ENCODE results near the gene NUP62.

NUP62 gene

GRCh38 chr19:49937750-49938381 lies 8.6 kb upstream of the NUP62 start:
- Histone ChIP-seq H3K4me2 (ENCODE audit: insufficient read depth, low read length) (peak overlapping the region; percentile 42; the same call in 1 of the 2 replicates), H2AFZ (ENCODE audit: low read depth, low read length) (peak overlapping the region; percentile 52; the same call in 1 of the 2 replicates), H4K20me1 (ENCODE audit: insufficient read depth, low read length) (peaks cover 14% of the 10 kb centered on the region; the same call in 1 of the 2 replicates), H3K36me3 (ENCODE audit: insufficient read depth, low read length) (peaks cover 8% of the 10 kb centered on the region), H3K79me2 (ENCODE audit: insufficient read depth, low read length) (peaks cover 9% of the 10 kb centered on the region; the same call in 1 of the 2 replicates), H3K4me3 (ENCODE audit: low read depth in 1 of 2, low read length in 2 of 2) (no peak overlapping the region), H3K27me3 (ENCODE audit: insufficient read depth, low read length, poor library complexity) (no peaks in the 10 kb centered on the region), H3K27ac (ENCODE audit: low read length) (no peak overlapping the region), H3K9ac (ENCODE audit: low read depth, low read length) (no peak overlapping the region), H3K4me1 (ENCODE audit: insufficient read depth, low read length) (peaks cover 8% of the 10 kb centered on the region; the same call in 1 of the 2 replicates), H3K9me3 (ENCODE audit: insufficient read depth, low read length, severe bottlenecking) (no peaks in the 10 kb centered on the region)
- no peak for TF ChIP-seq EZH2 (IDR thresholded peaks at IDR 0.05; ENCODE audit: borderline replicate concordance, low read depth, low read length, severe bottlenecking)
- TF ChIP-seq, protein P1, sequence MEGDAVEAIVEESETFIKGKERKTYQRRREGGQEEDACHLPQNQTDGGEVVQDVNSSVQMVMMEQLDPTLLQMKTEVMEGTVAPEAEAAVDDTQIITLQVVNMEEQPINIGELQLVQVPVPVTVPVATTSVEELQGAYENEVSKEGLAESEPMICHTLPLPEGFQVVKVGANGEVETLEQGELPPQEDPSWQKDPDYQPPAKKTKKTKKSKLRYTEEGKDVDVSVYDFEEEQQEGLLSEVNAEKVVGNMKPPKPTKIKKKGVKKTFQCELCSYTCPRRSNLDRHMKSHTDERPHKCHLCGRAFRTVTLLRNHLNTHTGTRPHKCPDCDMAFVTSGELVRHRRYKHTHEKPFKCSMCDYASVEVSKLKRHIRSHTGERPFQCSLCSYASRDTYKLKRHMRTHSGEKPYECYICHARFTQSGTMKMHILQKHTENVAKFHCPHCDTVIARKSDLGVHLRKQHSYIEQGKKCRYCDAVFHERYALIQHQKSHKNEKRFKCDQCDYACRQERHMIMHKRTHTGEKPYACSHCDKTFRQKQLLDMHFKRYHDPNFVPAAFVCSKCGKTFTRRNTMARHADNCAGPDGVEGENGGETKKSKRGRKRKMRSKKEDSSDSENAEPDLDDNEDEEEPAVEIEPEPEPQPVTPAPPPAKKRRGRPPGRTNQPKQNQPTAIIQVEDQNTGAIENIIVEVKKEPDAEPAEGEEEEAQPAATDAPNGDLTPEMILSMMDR (IDR thresholded peaks at IDR 0.05; ENCODE audit: borderline replicate concordance, extremely low read depth, low read length, poor library complexity, severe bottlenecking): peak; percentile 95
- peak; percentile 57 for ATAC-seq (ENCODE audit: insufficient read depth, low read depth)
- DNase-seq: peak; percentile 71

DNA sequence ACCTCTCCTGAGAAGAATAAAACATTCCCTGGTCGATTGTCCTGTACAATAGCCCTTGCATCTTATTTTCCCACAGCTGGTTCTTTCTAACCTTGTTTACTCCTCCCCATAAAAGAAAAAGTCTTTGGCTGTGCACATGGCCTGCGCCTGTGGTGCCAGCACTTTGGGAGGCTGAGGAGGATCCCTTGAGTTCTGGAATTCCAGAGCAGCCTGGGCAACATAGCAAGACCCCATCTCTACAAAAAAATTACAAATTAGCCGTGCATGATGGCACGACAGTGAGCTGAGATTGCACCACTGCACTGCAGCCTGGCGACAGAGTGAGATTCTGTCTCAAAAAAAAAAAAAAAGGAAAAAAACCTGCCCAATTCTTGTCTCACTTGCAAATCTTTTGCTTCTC lies 7.2 kb upstream of the NUP62 start:
- DNase-seq: no peak
- Histone ChIP-seq H2AFZ (ENCODE audit: low read depth, low read length) (no peak overlapping the region), H3K27me3 (ENCODE audit: insufficient read depth, low read length, poor library complexity) (no peaks in the 10 kb centered on the region), H3K4me2 (ENCODE audit: insufficient read depth, low read length) (no peak overlapping the region), H3K27ac (ENCODE audit: low read length) (no peak overlapping the region), H3K79me2 (ENCODE audit: insufficient read depth, low read length) (peaks cover 20% of the 10 kb centered on the region), H3K36me3 (ENCODE audit: insufficient read depth, low read length) (peaks cover 19% of the 10 kb centered on the region), H3K9me3 (ENCODE audit: insufficient read depth, low read length, severe bottlenecking) (no peaks in the 10 kb centered on the region), H3K4me3 (ENCODE audit: low read depth in 1 of 2, low read length in 2 of 2) (no peak overlapping the region), H3K4me1 (ENCODE audit: insufficient read depth, low read length) (peaks cover 17% of the 10 kb centered on the region; the same call in 1 of the 2 replicates), H3K9ac (ENCODE audit: low read depth, low read length) (no peak overlapping the region), H4K20me1 (ENCODE audit: insufficient read depth, low read length) (peaks cover 25% of the 10 kb centered on the region; the same call in 1 of the 2 replicates)
- no peak for TF ChIP-seq EZH2 (IDR thresholded peaks at IDR 0.05; ENCODE audit: borderline replicate concordance, low read depth, low read length, severe bottlenecking)
- TF ChIP-seq, protein P1 (IDR thresholded peaks at IDR 0.05; ENCODE audit: borderline replicate concordance, extremely low read depth, low read length, poor library complexity, severe bottlenecking): no peak
- ATAC-seq (ENCODE audit: insufficient read depth, low read depth): no peak

- H3K9ac ChIP-seq (ENCODE audit: low read depth, low read length): no peak overlapping the region
- no peak overlapping the region for H3K4me3 ChIP-seq (ENCODE audit: low read depth in 1 of 2, low read length in 2 of 2)
- ATAC-seq (ENCODE audit: insufficient read depth, low read depth) (no peak), DNase-seq (no peak)
- TF ChIP-seq, protein P1 (IDR thresholded peaks at IDR 0.05; ENCODE audit: borderline replicate concordance, extremely low read depth, low read length, poor library complexity, severe bottlenecking): no peak
- no peak for TF ChIP-seq EZH2 (IDR thresholded peaks at IDR 0.05; ENCODE audit: borderline replicate concordance, low read depth, low read length, severe bottlenecking)
- H3K9me3 ChIP-seq (ENCODE audit: insufficient read depth, low read length, severe bottlenecking): no peaks in the 10 kb centered on the region
- no peak overlapping the region for H2AFZ ChIP-seq (ENCODE audit: low read depth, low read length)
- H4K20me1 ChIP-seq (ENCODE audit: insufficient read depth, low read length): peaks cover 40% of the 10 kb centered on the region
- no peak overlapping the region for H3K27ac ChIP-seq (ENCODE audit: low read length)
- H3K79me2 ChIP-seq (ENCODE audit: insufficient read depth, low read length): peaks cover 49% of the 10 kb centered on the region
- peaks cover 42% of the 10 kb centered on the region for H3K36me3 ChIP-seq (ENCODE audit: insufficient read depth, low read length)
- no peaks in the 10 kb centered on the region for H3K27me3 ChIP-seq (ENCODE audit: insufficient read depth, low read length, poor library complexity)
- peak overlapping the region; percentile 49; the same call in 1 of the 2 replicates for H3K4me2 ChIP-seq (ENCODE audit: insufficient read depth, low read length)
- H3K4me1 ChIP-seq (ENCODE audit: insufficient read depth, low read length): peaks cover 36% of the 10 kb centered on the region
These were observed 4.3 kb upstream of the NUP62 start for GRCh38 chr19:49933643-49934042.
